ENCODE results near the gene AXIN2. TPM values are rescaled to one million over a fixed set of nuclear protein-coding genes. Genes with fewer than 3 reads are reported as not detected.

Gene AXIN2
- total RNA-seq, 1 donor from 2014 or later: 115 TPM

- no peaks in the 10 kb centered on the region for H3K9me3 Mint-ChIP-seq
- peaks cover 8% of the 10 kb centered on the region for H3K36me3 Mint-ChIP-seq
- no peak overlapping the region for H3K4me3 Mint-ChIP-seq
- H3K27me3 Mint-ChIP-seq: no peaks in the 10 kb centered on the region
- peaks cover 7% of the 10 kb centered on the region for H3K4me1 Mint-ChIP-seq (ENCODE audit: unreplicated experiment)
- no peak for DNase-seq (ENCODE audit: extremely low spot score, unreplicated experiment)
- no peak overlapping the region for H3K27ac Mint-ChIP-seq
- no peak for TF ChIP-seq CTCF (conservative IDR thresholded peaks at IDR 0.05)
Observed at GRCh38 chr17:65558683-65559460, 2.6 kb downstream of the AXIN2 start.

- DNase-seq (ENCODE audit: extremely low spot score, unreplicated experiment): no peak
- Mint-ChIP-seq H3K4me3 (no peak overlapping the region), H3K9me3 (no peaks in the 10 kb centered on the region), H3K4me1 (ENCODE audit: unreplicated experiment) (peaks cover 11% of the 10 kb centered on the region), H3K27me3 (no peaks in the 10 kb centered on the region), H3K27ac (no peak overlapping the region), H3K36me3 (peaks cover 11% of the 10 kb centered on the region)
- no peak for TF ChIP-seq CTCF (conservative IDR thresholded peaks at IDR 0.05)
Observed at GRCh38 chr17:65558311-65558682, 3.2 kb downstream of the AXIN2 start.

DNA sequence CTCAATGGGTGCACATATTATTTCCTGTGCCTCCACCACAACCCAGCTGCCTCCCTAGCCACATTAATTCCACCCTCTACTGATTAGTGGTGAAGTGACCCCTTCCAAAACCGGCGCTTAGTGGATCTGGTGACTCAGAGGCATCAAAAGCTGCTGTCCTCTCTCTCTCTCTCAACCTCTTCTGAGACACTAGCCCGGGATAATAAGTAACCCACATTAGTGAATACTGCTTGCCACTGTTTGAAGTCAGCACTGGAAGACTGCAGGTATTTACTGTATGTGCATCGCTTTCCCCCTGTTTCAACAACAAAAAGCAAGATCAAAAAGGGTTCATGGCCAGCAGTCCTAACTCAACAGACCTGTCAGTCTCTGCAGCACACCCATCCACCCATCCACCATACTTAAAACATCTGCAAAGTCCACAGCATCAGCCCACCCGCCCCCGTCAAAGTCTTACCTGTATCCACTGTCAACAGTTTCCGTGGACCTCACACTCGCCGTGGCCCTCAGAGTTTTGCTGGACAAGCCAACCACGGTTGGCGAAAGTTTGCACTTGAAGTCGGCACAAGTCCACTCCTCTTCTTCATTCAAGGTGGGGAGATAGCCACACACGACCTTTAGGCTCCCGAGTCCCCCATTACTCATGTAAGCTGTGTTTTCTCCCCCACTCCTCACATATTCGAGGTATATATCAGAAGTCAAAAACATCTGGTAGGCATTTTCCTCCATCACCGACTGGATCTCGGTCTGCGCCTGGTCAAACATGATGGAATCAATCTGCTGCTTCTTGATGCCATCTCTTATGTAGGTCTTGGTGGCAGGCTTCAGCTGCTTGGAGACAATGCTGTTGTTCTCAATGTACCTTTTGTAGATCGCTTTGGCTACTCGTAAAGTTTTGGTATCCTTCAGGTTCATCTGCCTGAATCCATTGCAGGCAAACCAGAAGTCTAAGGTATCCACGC, 3.8 kb downstream of the AXIN2 start:
- no peak for TF ChIP-seq CTCF (conservative IDR thresholded peaks at IDR 0.05)
- peaks cover 16% of the 10 kb centered on the region for H3K36me3 Mint-ChIP-seq
- DNase-seq (ENCODE audit: extremely low spot score, unreplicated experiment): no peak
- no peak overlapping the region for H3K4me3 Mint-ChIP-seq
- no peaks in the 10 kb centered on the region for H3K9me3 Mint-ChIP-seq
- no peaks in the 10 kb centered on the region for H3K27me3 Mint-ChIP-seq
- no peak overlapping the region for H3K27ac Mint-ChIP-seq
- peaks cover 16% of the 10 kb centered on the region for H3K4me1 Mint-ChIP-seq (ENCODE audit: unreplicated experiment)

GRCh38 chr17:65556910-65557348, 4.5 kb downstream of the AXIN2 start:
- Mint-ChIP-seq H3K4me1 (ENCODE audit: unreplicated experiment) (peaks cover 16% of the 10 kb centered on the region), H3K4me3 (no peak overlapping the region), H3K9me3 (no peaks in the 10 kb centered on the region), H3K36me3 (peaks cover 18% of the 10 kb centered on the region), H3K27me3 (no peaks in the 10 kb centered on the region), H3K27ac (no peak overlapping the region)
- DNase-seq (ENCODE audit: extremely low spot score, unreplicated experiment): no peak
- no peak for TF ChIP-seq CTCF (conservative IDR thresholded peaks at IDR 0.05)

GRCh38 chr17:65556014-65556909, 5.2 kb downstream of the AXIN2 start:
- Mint-ChIP-seq H3K4me3 (no peak overlapping the region), H3K27ac (no peak overlapping the region), H3K4me1 (ENCODE audit: unreplicated experiment) (peaks cover 17% of the 10 kb centered on the region), H3K36me3 (peaks cover 21% of the 10 kb centered on the region), H3K27me3 (no peaks in the 10 kb centered on the region), H3K9me3 (no peaks in the 10 kb centered on the region)
- TF ChIP-seq CTCF (conservative IDR thresholded peaks at IDR 0.05): peak; percentile 98
- DNase-seq (ENCODE audit: extremely low spot score, unreplicated experiment): peak; percentile 90

Measured in type B pancreatic cell (in vitro differentiated cells).